ENCODE results near the gene SCARF1. TPM values are rescaled to one million over a fixed set of nuclear protein-coding genes. Genes with fewer than 3 reads are reported as not detected.
"Not testable (repeated sequence)": the region's sequence is repeated elsewhere in the genome, so short reads cannot be mapped to it uniquely, and the experiment has no call there.

The SCARF1 gene
- polyA plus RNA-seq, 1 donor (not counting 4 experiments of a cell fraction or from before 2014, with no cell fraction given) = 0.05 TPM

DNA sequence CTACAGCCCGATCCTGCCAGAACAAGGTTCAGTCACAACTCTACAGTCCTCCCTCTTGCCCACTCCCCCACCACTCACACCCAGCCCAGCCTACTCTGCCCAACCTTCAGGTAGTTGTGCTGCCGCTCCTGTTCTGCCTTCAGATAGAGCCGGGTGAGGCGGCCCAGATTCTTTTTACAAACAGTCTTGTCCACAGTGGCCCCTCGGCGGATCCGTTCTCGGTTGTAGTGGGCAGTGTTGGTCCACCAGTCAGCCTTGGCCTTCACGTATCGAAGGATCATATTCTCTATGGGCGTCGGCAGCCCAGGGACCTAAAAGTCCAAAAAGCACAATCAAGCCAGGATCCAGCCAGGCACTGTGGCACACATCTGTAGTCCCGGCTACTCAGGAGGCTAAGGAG lies 30.9 kb upstream of the SCARF1 start:
- H4K20me1 ChIP-seq (ENCODE audit: control insufficient read depth, extremely low read depth, insufficient read depth, low read length) = no peaks in the 10 kb centered on the region
- H3K36me3 ChIP-seq (ENCODE audit: control insufficient read depth in 2 of 2, extremely low read depth in 1 of 2, insufficient read depth in 2 of 2, low read length in 2 of 2) = peaks cover 66 to 73% of the 10 kb centered on the region in 2 experiments
- no peak overlapping the region for H3K4me3 ChIP-seq (ENCODE audit: control insufficient read depth in 2 of 3, extremely low read depth in 1 of 3, insufficient read depth in 2 of 3, low read depth in 1 of 3, low read length in 3 of 3)
- H3K4me2 ChIP-seq (ENCODE audit: control insufficient read depth, extremely low read depth, insufficient read depth, low read depth, low read length) = no peak overlapping the region
- no peak for DNase-seq (ENCODE audit: low read depth, low spot score)
- FAIRE-seq = no peak
- no peaks in the 10 kb centered on the region for H3K27me3 ChIP-seq (ENCODE audit: control insufficient read depth, extremely low read depth, insufficient read depth, low read length)
- TF ChIP-seq EZH2 (IDR thresholded peaks at IDR 0.05; ENCODE audit: low read length) (no peak), CTCF (optimal IDR thresholded peaks at IDR 0.05 in 1 of 3, IDR thresholded peaks at IDR 0.05 in 1 of 3, conservative IDR thresholded peaks at IDR 0.05 in 1 of 3; ENCODE audit: extremely low read depth in 1 of 3, insufficient read depth in 2 of 3, low read length in 3 of 3) (no peak)
- no peaks in the 10 kb centered on the region for H3K9me1 ChIP-seq (ENCODE audit: control insufficient read depth, extremely low read depth, insufficient read depth, low read length)
- H3K79me2 ChIP-seq (ENCODE audit: control insufficient read depth, insufficient read depth, low read length) = peaks cover 8% of the 10 kb centered on the region
- no peaks in the 10 kb centered on the region for H3K4me1 ChIP-seq (ENCODE audit: control insufficient read depth, extremely low read depth, insufficient read depth, low read length)
- H2AFZ ChIP-seq (ENCODE audit: control insufficient read depth, low read length) = no peak overlapping the region
- H3K27ac ChIP-seq (ENCODE audit: control insufficient read depth, insufficient read depth, low read length) = no peak overlapping the region
- H3K9ac ChIP-seq (ENCODE audit: control insufficient read depth, extremely low read depth, insufficient read depth, low read length) = no peak overlapping the region
- no peaks in the 10 kb centered on the region for H3K9me3 ChIP-seq (ENCODE audit: control insufficient read depth, low read depth, low read length)
- dilution Hi-C loops (cut with MboI; ENCODE audit: extremely low pct_ligation_motif_present, low sequenced_read_pairs) = no loop called here

- H3K9ac ChIP-seq (ENCODE audit: control insufficient read depth, extremely low read depth, insufficient read depth, low read length) = no peak overlapping the region
- no peaks in the 10 kb centered on the region for H3K4me1 ChIP-seq (ENCODE audit: control insufficient read depth, extremely low read depth, insufficient read depth, low read length)
- H3K36me3 ChIP-seq (ENCODE audit: control insufficient read depth in 2 of 2, extremely low read depth in 1 of 2, insufficient read depth in 2 of 2, low read length in 2 of 2) = peaks cover 56 to 68% of the 10 kb centered on the region in 2 experiments
- DNase-seq (ENCODE audit: low read depth, low spot score) (no peak), FAIRE-seq (no peak)
- H3K4me3 ChIP-seq (ENCODE audit: control insufficient read depth in 2 of 3, extremely low read depth in 1 of 3, insufficient read depth in 2 of 3, low read depth in 1 of 3, low read length in 3 of 3) = no peak overlapping the region
- H3K9me1 ChIP-seq (ENCODE audit: control insufficient read depth, extremely low read depth, insufficient read depth, low read length) = no peaks in the 10 kb centered on the region
- H4K20me1 ChIP-seq (ENCODE audit: control insufficient read depth, extremely low read depth, insufficient read depth, low read length) = peaks cover 2% of the 10 kb centered on the region
- no peak overlapping the region for H2AFZ ChIP-seq (ENCODE audit: control insufficient read depth, low read length)
- TF ChIP-seq CTCF (optimal IDR thresholded peaks at IDR 0.05 in 1 of 3, IDR thresholded peaks at IDR 0.05 in 1 of 3, conservative IDR thresholded peaks at IDR 0.05 in 1 of 3; ENCODE audit: extremely low read depth in 1 of 3, insufficient read depth in 2 of 3, low read length in 3 of 3) (no peak), EZH2 (IDR thresholded peaks at IDR 0.05; ENCODE audit: low read length) (no peak)
- H3K27me3 ChIP-seq (ENCODE audit: control insufficient read depth, extremely low read depth, insufficient read depth, low read length) = no peaks in the 10 kb centered on the region
- no peak overlapping the region for H3K4me2 ChIP-seq (ENCODE audit: control insufficient read depth, extremely low read depth, insufficient read depth, low read depth, low read length)
- dilution Hi-C loops (cut with MboI; ENCODE audit: extremely low pct_ligation_motif_present, low sequenced_read_pairs) = no loop called here
- H3K9me3 ChIP-seq (ENCODE audit: control insufficient read depth, low read depth, low read length) = no peaks in the 10 kb centered on the region
- H3K79me2 ChIP-seq (ENCODE audit: control insufficient read depth, insufficient read depth, low read length) = peaks cover 9% of the 10 kb centered on the region
- H3K27ac ChIP-seq (ENCODE audit: control insufficient read depth, insufficient read depth, low read length) = no peak overlapping the region
Observed at GRCh38 chr17:1673041-1673785, 27.7 kb upstream of the SCARF1 start.

GRCh38 chr17:1663934-1664333 lies 18.4 kb upstream of the SCARF1 start:
- DNase-seq (ENCODE audit: low read depth, low spot score); H3K9me1 ChIP-seq (ENCODE audit: control insufficient read depth, extremely low read depth, insufficient read depth, low read length); H4K20me1 ChIP-seq (ENCODE audit: control insufficient read depth, extremely low read depth, insufficient read depth, low read length); H3K4me3 ChIP-seq (ENCODE audit: control insufficient read depth in 2 of 3, extremely low read depth in 1 of 3, insufficient read depth in 2 of 3, low read depth in 1 of 3, low read length in 3 of 3); H2AFZ ChIP-seq (ENCODE audit: control insufficient read depth, low read length); H3K4me2 ChIP-seq (ENCODE audit: control insufficient read depth, extremely low read depth, insufficient read depth, low read depth, low read length); FAIRE-seq; H3K27me3 ChIP-seq (ENCODE audit: control insufficient read depth, extremely low read depth, insufficient read depth, low read length); H3K9me3 ChIP-seq (ENCODE audit: control insufficient read depth, low read depth, low read length); H3K27ac ChIP-seq (ENCODE audit: control insufficient read depth, insufficient read depth, low read length); H3K4me1 ChIP-seq (ENCODE audit: control insufficient read depth, extremely low read depth, insufficient read depth, low read length); H3K9ac ChIP-seq (ENCODE audit: control insufficient read depth, extremely low read depth, insufficient read depth, low read length); dilution Hi-C loops (cut with MboI; ENCODE audit: extremely low pct_ligation_motif_present, low sequenced_read_pairs): not testable (repeated sequence)
- Histone ChIP-seq H3K79me2 (ENCODE audit: control insufficient read depth, insufficient read depth, low read length) (peaks cover 13% of the 10 kb centered on the region), H3K36me3 (ENCODE audit: control insufficient read depth in 2 of 2, extremely low read depth in 1 of 2, insufficient read depth in 2 of 2, low read length in 2 of 2) (peaks cover 38 to 54% of the 10 kb centered on the region in 2 experiments)
